ENCODE measurements around the gene PRRT1.
"Not testable (repeated sequence)": the region's sequence is repeated elsewhere in the genome, so short reads cannot be mapped to it uniquely, and the experiment has no call there.

The PRRT1 gene

DNA sequence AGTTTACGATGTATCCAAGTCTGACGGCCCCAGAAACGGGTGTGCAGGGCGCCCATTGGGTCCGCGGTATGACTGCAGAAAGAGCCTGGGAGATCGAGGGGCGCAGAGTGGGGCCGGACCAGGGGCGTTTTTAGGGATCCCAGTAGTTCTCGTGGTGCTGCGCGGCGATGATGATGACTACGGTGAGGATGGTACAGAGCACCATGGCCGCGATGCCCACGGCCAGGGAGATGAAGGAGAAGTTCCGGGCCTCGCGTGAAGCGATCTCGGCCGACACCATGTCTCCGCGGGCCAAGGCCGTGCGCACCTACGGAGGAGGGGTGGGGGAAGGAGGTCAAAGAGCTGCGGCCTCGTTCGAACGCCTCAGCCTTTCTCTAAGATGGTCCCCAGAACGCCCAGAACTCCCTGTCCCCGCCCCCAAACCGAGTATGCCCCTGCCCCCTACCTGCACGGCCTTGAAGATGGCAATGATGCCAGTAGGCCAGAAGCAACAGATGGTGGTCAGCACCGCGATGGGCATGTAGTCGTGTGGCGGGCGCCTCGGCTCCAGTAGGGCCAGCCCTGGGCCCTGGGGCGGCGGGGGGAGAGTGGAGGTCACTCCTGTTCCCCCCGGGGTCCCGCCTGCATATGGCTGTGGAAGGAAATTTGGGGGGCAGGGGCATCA is 2.5 kb downstream of the PRRT1 start:
- no peak overlapping the region; the same call in 1 of the 2 replicates for H3K27ac ChIP-seq

GRCh38 chr6:32148289-32149091 is 3.2 kb downstream of the PRRT1 start:
- TF ChIP-seq ZFX (IDR thresholded peaks at IDR 0.05; ENCODE audit: borderline replicate concordance): no peak
- TF ChIP-seq, protein P1, sequence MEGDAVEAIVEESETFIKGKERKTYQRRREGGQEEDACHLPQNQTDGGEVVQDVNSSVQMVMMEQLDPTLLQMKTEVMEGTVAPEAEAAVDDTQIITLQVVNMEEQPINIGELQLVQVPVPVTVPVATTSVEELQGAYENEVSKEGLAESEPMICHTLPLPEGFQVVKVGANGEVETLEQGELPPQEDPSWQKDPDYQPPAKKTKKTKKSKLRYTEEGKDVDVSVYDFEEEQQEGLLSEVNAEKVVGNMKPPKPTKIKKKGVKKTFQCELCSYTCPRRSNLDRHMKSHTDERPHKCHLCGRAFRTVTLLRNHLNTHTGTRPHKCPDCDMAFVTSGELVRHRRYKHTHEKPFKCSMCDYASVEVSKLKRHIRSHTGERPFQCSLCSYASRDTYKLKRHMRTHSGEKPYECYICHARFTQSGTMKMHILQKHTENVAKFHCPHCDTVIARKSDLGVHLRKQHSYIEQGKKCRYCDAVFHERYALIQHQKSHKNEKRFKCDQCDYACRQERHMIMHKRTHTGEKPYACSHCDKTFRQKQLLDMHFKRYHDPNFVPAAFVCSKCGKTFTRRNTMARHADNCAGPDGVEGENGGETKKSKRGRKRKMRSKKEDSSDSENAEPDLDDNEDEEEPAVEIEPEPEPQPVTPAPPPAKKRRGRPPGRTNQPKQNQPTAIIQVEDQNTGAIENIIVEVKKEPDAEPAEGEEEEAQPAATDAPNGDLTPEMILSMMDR (IDR thresholded peaks at IDR 0.05): peak; percentile 85
- H3K27ac ChIP-seq: no peak overlapping the region; the same call in 1 of the 2 replicates

More for the DNA sequence above, 2.5 kb downstream of the PRRT1 start:
- TF ChIP-seq, protein P1 (IDR thresholded peaks at IDR 0.05): peak; percentile 57
- TF ChIP-seq ZFX (IDR thresholded peaks at IDR 0.05; ENCODE audit: borderline replicate concordance): no peak

DNA sequence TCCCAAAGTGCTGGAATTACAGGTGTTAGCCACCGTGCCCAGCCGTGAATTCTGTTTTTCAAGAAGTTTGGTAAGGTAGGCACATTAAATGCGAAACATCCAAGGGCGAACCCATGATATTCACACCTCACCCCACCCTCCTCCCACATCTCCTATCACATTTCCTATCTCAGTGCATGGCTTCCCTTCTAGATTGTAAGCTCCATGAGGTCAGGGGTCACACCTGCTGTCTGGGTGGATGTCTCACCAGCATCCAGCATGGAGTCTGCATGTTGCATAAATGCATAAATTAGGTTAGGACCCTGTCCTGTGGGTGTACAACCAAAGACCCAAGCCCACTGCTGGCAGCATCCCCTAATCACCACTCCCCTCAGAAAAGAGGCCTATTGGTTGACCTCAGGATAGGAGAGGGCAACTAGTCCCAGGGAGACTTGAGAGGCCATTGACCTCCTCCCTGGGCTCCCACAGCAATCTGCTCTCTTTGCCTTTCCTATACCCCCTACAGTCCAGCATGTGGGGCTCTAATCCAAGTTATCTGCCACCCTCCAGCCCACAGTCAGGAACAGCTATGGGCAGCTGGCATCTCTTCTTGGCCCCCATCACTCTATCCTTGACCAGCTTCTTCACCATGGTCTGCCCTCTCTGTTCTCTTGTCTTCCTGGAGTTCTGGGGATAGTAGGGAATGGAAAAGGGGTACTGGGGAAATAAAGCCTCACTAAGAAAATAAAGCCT is 4.2 kb downstream of the PRRT1 start:
- TF ChIP-seq ZFX (IDR thresholded peaks at IDR 0.05; ENCODE audit: borderline replicate concordance): no peak
- TF ChIP-seq, protein P1 (IDR thresholded peaks at IDR 0.05): no peak
- no peak overlapping the region for H3K27ac ChIP-seq

- TF ChIP-seq ZFX (IDR thresholded peaks at IDR 0.05; ENCODE audit: borderline replicate concordance): no peak
- TF ChIP-seq, protein P1 (IDR thresholded peaks at IDR 0.05): no peak
- H3K27ac ChIP-seq: no peak overlapping the region
Observed at GRCh38 chr6:32146687-32147086, 5.1 kb downstream of the PRRT1 start.

- H3K27ac ChIP-seq: no peak overlapping the region
- no peak for TF ChIP-seq ZFX (IDR thresholded peaks at IDR 0.05; ENCODE audit: borderline replicate concordance)
- TF ChIP-seq, protein P1 (IDR thresholded peaks at IDR 0.05): no peak
Observed at GRCh38 chr6:32146287-32146686, 5.5 kb downstream of the PRRT1 start.

DNA sequence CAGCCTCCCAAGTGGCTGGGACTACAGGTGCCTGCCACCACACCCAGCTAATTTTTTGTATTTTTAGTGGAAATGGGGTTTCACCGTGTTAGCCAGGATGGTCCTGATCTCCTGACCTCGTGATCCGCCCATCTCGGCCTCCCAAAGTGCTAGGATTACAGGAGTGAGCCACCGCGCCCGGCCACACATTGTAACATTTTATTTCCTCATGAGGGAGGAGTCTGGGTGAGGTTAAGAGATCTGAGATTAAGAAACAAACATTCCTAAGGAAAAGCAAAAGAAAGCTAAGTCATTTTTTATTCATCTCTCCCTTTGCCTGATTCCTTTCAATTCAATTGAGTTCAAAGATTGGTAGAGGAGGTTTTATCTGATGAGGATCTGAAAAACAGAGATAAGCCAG is 7.5 kb downstream of the PRRT1 start:
- H3K27ac ChIP-seq: not testable (repeated sequence)

GRCh38 chr6:32140420-32141046 is 11.2 kb downstream of the PRRT1 start:
- no peak overlapping the region for H3K27ac ChIP-seq
- TF ChIP-seq, protein P1 (IDR thresholded peaks at IDR 0.05): no peak
- TF ChIP-seq ZFX (IDR thresholded peaks at IDR 0.05; ENCODE audit: borderline replicate concordance): no peak

Measured in 22Rv1 (cell line).